ENCODE data around the gene MMD2.

Gene MMD2

GRCh38 chr7:4998244-4998643, 39.3 kb upstream of the MMD2 start:
- no peaks in the 10 kb centered on the region for H3K27me3 ChIP-seq (ENCODE audit: insufficient read depth, low read length)
- no peak overlapping the region for H3K27ac ChIP-seq (ENCODE audit: low read depth, low read length, poor library complexity, severe bottlenecking)
- H3K9me2 ChIP-seq (ENCODE audit: low read depth, low read length), result no peaks in the 10 kb centered on the region
- H2AFZ ChIP-seq (ENCODE audit: low read length), result no peak overlapping the region
- H3K36me3 ChIP-seq (ENCODE audit: insufficient read depth, low read length), result peaks cover 46% of the 10 kb centered on the region
- no peaks in the 10 kb centered on the region for H3F3A ChIP-seq (ENCODE audit: insufficient read depth, low read length)
- H3K9me3 ChIP-seq (ENCODE audit: low read length), result no peaks in the 10 kb centered on the region
- no peak overlapping the region for H3K4me2 ChIP-seq (ENCODE audit: low read length)
- H4K20me1 ChIP-seq (ENCODE audit: insufficient read depth, low read length), result no peaks in the 10 kb centered on the region
- H3K79me2 ChIP-seq (ENCODE audit: insufficient read depth, low read length), result no peaks in the 10 kb centered on the region
- H3K4me3 ChIP-seq (ENCODE audit: low read depth, low read length, poor library complexity, severe bottlenecking), result no peak overlapping the region
- H3K9ac ChIP-seq (ENCODE audit: low read length), result no peak overlapping the region
- no peaks in the 10 kb centered on the region for H3K4me1 ChIP-seq (ENCODE audit: insufficient read depth, low read length, severe bottlenecking)
- no peak for TF ChIP-seq EZH2 (IDR thresholded peaks at IDR 0.05; ENCODE audit: borderline replicate concordance, low read length)
- TF ChIP-seq, protein P1, sequence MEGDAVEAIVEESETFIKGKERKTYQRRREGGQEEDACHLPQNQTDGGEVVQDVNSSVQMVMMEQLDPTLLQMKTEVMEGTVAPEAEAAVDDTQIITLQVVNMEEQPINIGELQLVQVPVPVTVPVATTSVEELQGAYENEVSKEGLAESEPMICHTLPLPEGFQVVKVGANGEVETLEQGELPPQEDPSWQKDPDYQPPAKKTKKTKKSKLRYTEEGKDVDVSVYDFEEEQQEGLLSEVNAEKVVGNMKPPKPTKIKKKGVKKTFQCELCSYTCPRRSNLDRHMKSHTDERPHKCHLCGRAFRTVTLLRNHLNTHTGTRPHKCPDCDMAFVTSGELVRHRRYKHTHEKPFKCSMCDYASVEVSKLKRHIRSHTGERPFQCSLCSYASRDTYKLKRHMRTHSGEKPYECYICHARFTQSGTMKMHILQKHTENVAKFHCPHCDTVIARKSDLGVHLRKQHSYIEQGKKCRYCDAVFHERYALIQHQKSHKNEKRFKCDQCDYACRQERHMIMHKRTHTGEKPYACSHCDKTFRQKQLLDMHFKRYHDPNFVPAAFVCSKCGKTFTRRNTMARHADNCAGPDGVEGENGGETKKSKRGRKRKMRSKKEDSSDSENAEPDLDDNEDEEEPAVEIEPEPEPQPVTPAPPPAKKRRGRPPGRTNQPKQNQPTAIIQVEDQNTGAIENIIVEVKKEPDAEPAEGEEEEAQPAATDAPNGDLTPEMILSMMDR (IDR thresholded peaks at IDR 0.05; ENCODE audit: low read length), result no peak

DNA sequence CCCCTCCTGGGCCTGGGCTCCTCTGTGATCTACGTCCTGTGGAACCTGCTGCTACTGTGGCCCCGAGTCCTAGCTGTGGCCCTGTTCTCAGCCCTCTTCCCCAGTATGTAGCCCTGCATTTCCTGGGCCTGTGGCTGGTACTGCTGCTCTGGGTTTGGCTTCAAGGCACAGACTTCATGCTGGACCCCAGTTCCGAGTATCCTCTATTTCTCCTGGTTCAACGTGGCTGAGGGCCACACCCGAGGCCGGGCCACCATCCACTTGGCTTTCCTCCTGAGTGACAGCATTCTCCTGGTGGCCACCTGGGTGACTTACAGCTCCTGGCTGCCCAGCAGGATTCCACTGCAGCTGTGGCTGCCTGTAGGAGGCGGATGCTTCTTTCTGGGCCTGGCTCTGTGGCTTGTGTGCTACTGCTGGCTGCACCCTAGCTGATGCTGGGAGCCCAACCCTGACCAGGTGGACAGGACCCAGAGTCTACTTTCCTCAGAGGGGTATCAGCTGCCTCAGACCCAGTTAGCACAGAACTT, 37.8 kb upstream of the MMD2 start:
- Histone ChIP-seq H3K36me3 (ENCODE audit: insufficient read depth, low read length) (peaks cover 59% of the 10 kb centered on the region), H4K20me1 (ENCODE audit: insufficient read depth, low read length) (no peaks in the 10 kb centered on the region), H3K9me3 (ENCODE audit: low read length) (no peaks in the 10 kb centered on the region), H3K4me1 (ENCODE audit: insufficient read depth, low read length, severe bottlenecking) (no peaks in the 10 kb centered on the region), H3K9ac (ENCODE audit: low read length) (no peak overlapping the region), H3F3A (ENCODE audit: insufficient read depth, low read length) (no peaks in the 10 kb centered on the region), H2AFZ (ENCODE audit: low read length) (no peak overlapping the region), H3K4me3 (ENCODE audit: low read depth, low read length, poor library complexity, severe bottlenecking) (no peak overlapping the region), H3K4me2 (ENCODE audit: low read length) (no peak overlapping the region), H3K27ac (ENCODE audit: low read depth, low read length, poor library complexity, severe bottlenecking) (no peak overlapping the region), H3K9me2 (ENCODE audit: low read depth, low read length) (no peaks in the 10 kb centered on the region), H3K27me3 (ENCODE audit: insufficient read depth, low read length) (no peaks in the 10 kb centered on the region), H3K79me2 (ENCODE audit: insufficient read depth, low read length) (no peaks in the 10 kb centered on the region)
- no peak for TF ChIP-seq EZH2 (IDR thresholded peaks at IDR 0.05; ENCODE audit: borderline replicate concordance, low read length)
- TF ChIP-seq, protein P1 (IDR thresholded peaks at IDR 0.05; ENCODE audit: low read length), result no peak

- H3K4me1 ChIP-seq (ENCODE audit: insufficient read depth, low read length, severe bottlenecking), result no peaks in the 10 kb centered on the region
- no peak overlapping the region for H3K4me2 ChIP-seq (ENCODE audit: low read length)
- H2AFZ ChIP-seq (ENCODE audit: low read length), result no peak overlapping the region
- H3K27me3 ChIP-seq (ENCODE audit: insufficient read depth, low read length), result no peaks in the 10 kb centered on the region
- no peaks in the 10 kb centered on the region for H3K9me2 ChIP-seq (ENCODE audit: low read depth, low read length)
- H3K79me2 ChIP-seq (ENCODE audit: insufficient read depth, low read length), result no peaks in the 10 kb centered on the region
- H3K4me3 ChIP-seq (ENCODE audit: low read depth, low read length, poor library complexity, severe bottlenecking), result no peak overlapping the region
- no peaks in the 10 kb centered on the region for H3F3A ChIP-seq (ENCODE audit: insufficient read depth, low read length)
- H3K27ac ChIP-seq (ENCODE audit: low read depth, low read length, poor library complexity, severe bottlenecking), result no peak overlapping the region
- TF ChIP-seq, protein P1 (IDR thresholded peaks at IDR 0.05; ENCODE audit: low read length), result no peak
- no peak for TF ChIP-seq EZH2 (IDR thresholded peaks at IDR 0.05; ENCODE audit: borderline replicate concordance, low read length)
- no peaks in the 10 kb centered on the region for H4K20me1 ChIP-seq (ENCODE audit: insufficient read depth, low read length)
- no peak overlapping the region for H3K9ac ChIP-seq (ENCODE audit: low read length)
- peaks cover 67% of the 10 kb centered on the region for H3K36me3 ChIP-seq (ENCODE audit: insufficient read depth, low read length)
- H3K9me3 ChIP-seq (ENCODE audit: low read length), result no peaks in the 10 kb centered on the region
Measured at GRCh38 chr7:4995429-4995969, 36.5 kb upstream of the MMD2 start.
